Loucy (cell line): ENCODE measurements around the gene VANGL2.

Source experiments
- CTCF ChIP-seq: fragments of 200-600 bp; sonication (generic); conservative IDR thresholded peaks from 2 replicates; pipeline ENCODE4 v1.5.1; 2014; ENCODE audit warnings: mild to moderate bottlenecking, antibody characterized with exemption, low read length
- EZH2phosphoT487 ChIP-seq: fragments of 200-600 bp; IDR thresholded peaks from 2 replicates; pipeline ENCODE4 v1.6.1; 2018; ENCODE audit warnings: antibody characterized with exemption, mild to moderate bottlenecking, moderate library complexity, borderline replicate concordance

GRCh38 chr1:160394673-160395072 is 5.7 kb upstream of the VANGL2 start:
- TF ChIP-seq CTCF (no peak), EZH2phosphoT487 (no peak)
